Subcutaneous adipose tissue (tissue), 4 donors: Measurements from ENCODE around the gene PCGF2. TPM values are rescaled to one million over a fixed set of nuclear protein-coding genes. Genes with fewer than 3 reads are reported as not detected.

Experiments
- total RNA-seq, 4 donors: library from RNA; depleted of rRNA; stranded (reverse); fragments of >200 nt; gene quantifications; one replicate each; pipeline ENCODE4 v1.1.0, GENCODE V29; 2016
- TF ChIP-seq, protein P1 (sequence below): fragments of 450-650 bp; IDR thresholded peaks from one replicate; pipeline ENCODE4 v1.5.1; 2016; ENCODE audit warnings: low read depth, mild to moderate bottlenecking, control low read depth, antibody characterized with exemption, moderate library complexity

The PCGF2 gene
- total RNA-seq, 4 donors from 2014 or later = 4.1 to 10.7 (median 7.4) TPM

DNA sequence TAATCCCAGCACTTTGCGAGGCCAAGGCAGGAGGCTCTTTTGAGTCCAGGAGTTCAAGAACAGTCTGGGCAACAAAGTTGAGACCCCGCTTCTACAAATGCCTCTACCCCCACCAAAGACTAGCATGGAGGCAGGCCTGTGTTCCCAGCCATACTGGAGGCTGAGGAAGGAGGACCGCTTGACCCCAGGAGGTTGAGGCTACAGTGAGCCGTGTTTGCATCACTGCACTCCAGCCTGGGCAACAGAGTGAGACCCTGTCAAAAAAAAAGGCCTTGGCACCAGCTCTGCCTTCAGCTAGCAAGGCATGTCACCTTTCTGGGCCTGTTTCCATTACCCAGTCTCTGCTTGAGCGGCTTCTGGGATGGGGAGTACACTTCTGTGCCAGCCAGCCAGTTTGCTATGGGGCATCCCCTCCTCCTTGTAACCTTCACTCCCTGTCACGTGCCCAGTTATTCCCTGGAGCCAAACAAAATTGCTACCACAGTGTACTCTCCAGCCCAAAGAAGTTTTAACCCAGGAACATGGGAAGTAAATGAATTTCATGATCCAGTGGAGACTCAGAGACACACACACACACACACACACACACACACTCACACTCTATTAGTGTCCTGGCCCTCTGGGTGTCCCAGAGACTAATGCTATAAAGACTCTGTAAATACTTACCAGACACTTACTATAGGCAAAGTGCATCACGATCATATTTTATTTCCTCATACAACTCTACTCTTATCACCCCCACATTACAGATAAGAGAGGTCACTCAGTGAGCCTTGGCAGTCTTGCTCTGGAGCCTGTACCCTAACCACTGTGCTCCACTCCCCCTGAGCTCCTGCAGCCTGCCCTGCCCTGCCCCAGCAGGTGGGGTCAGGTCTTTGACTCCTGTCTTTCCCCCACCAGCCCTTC is 15.5 kb downstream of the PCGF2 start:
- TF ChIP-seq, protein P1, sequence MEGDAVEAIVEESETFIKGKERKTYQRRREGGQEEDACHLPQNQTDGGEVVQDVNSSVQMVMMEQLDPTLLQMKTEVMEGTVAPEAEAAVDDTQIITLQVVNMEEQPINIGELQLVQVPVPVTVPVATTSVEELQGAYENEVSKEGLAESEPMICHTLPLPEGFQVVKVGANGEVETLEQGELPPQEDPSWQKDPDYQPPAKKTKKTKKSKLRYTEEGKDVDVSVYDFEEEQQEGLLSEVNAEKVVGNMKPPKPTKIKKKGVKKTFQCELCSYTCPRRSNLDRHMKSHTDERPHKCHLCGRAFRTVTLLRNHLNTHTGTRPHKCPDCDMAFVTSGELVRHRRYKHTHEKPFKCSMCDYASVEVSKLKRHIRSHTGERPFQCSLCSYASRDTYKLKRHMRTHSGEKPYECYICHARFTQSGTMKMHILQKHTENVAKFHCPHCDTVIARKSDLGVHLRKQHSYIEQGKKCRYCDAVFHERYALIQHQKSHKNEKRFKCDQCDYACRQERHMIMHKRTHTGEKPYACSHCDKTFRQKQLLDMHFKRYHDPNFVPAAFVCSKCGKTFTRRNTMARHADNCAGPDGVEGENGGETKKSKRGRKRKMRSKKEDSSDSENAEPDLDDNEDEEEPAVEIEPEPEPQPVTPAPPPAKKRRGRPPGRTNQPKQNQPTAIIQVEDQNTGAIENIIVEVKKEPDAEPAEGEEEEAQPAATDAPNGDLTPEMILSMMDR = no peak

DNA sequence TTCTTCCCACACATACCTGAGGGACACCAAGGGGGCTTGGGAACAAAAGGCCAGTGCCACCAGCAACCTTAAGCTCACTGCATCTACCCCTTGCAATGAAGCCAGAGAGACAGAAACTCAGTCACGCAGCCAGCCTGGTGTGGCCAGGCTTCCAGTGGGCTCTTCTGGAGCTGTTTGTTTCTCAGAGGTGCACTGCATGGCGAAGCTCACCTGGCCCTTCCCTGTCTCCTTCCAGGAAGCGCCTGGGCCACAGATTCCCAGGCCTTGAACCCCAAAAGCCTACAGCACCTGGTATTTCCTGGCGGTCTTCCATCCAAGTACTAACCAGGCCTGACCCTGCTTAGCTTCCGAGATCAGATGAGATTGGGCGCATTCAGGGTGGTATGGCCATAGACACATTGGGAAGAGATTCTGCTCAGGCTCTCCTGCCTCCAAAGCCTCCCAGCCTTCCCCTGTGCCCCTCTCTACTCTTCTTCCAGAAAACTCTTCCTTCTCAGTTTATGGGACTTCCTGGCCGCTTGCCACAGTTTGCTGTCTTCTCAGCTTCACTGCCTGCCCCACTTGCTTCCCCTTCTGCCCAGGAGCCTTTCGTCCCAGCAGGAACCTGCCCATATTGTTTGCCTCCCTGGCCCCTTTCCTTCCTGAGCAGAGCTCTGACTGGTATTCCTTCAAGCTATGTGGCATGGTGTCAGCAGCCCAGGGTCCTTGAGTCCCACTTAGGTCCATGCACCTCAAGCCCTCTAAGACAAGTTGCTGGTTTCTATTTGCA is 16.4 kb downstream of the PCGF2 start:
- TF ChIP-seq, protein P1 = no peak

DNA sequence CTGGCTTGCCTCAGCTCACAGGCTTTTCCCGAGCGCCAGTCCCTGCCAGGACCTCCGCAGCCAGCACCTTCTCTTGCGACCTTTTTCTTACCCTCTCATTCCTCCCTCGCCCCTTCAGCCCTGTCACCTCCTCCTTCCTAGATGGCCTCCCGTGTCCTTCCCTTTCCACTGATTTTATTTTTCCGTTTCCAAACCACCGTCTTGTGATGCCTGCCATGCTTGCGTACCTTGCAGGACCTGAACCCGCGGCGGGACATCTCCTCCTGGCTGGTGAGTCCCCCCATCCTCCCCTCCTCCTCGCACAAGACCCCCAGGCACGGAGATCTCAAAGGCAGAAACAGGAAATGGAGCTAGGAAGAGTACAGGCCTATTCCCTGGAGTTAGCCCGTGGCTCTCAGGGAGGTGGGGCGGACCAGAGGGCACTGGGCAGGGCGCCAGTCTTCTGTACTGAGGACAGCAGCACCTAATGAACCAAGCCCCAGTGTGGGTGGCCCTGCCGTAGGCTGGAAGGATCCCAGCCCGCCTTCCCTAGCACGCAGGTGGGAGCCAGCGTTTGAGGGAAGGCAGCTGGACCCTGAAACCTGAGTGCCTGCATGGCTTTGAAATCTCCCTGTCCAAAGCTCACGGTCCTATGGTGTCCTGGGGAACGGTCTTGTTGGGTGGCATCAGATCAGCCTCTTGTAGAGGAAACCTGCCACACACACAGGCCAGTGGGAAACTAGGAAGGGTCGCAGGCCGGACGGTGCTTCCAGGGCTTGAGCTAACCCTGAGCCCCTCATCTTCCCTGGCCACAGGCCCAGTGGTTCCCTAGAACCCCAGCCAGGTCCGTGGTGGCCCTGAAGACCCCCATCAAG is 17.4 kb downstream of the PCGF2 start:
- TF ChIP-seq, protein P1 = no peak

DNA sequence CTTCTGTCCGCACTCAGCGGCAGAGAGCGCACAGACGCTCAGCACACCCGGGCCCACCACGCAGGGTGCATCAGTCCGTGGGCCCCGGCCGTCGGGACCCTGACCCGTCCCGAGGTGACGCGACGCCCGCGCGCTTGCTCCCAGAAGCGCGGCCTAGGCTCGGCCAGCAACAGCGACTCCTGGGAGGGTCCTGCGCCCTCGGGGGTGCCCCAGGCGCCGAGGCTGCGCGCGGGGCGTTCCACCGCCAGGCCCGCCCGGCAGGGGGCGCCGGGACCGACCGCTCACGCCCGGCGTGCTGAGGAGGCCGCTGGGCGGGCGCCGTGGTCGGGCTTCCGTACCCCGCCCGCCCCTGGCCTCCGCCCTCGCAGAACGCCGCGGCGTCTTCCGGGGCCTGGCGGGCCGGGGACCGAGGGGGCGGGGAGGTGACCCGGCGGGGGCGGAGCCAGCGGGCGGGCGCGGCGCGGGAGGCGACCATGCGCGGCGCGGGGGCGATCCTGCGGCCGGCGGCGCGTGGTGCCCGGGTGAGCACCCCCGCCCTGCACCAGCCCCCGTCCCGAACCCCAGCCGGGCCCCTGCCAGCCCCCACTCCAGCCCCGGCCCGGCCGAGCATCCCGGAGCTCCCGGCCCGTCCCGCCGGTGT is 18.1 kb downstream of the PCGF2 start, which contains the start of gene CISD3:
Gene CISD3, plus strand, starts transcription at position 456 of the 640 bp plus-strand sequence. Its CDS starts 18 bp downstream, at position 474.
- TF ChIP-seq, protein P1 = no peak

DNA sequence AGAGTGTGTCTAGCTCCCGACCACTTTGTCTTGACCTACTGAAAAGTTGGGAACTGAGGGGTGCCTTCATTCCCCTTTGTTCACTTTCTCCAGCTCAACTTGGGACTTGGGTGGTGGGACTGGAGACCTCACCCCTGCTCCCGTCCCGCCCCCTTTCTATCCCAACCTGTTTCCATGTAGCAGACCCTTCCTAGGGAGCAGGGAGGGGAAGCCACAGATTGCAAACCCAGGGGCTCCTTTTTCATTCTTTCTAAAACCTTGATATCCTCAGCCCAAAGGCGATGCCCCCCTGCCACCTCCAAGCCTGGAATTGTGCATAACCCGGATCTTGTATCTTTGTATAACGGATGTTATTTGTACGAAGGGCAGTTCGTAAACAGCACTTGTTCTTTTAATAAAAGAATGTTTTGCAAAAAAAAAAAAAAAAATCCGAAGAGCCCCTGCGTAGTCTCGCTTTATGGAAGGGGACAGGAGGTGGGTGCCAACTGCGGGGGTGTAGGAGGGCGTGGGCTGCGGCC is 18.7 kb downstream of the PCGF2 start:
- TF ChIP-seq, protein P1 = no peak

DNA sequence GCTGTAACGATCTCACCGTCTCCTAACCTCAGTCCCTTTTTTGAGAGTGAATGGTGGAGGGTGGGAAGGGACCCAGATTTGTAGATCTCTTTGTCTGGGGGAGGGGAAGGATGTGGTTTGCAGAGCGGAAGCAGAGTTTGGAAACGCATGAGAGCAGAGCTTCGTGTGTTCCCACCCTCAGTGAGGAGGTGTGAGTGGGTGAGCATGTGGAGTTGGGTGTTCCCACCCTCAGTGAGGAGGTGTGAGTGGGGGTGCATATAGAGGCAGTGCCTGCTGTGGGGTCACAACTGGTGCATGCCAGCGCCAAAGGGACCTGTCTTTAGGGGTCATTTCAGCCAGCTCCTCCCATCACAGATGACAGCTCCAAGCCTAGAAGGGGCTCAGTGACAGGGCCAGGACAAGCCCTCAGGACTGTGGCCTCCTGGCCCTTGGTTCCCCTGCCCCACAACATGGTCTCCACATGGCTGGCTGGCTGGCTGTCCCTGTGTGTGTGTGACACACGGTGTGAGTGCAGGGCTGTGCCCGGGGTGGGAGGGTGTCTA is 19.8 kb downstream of the PCGF2 start:
- TF ChIP-seq, protein P1 = no peak
